A673 (cell line): Measurements from ENCODE around the gene SEC14L3. TPM values are rescaled to one million over a fixed set of nuclear protein-coding genes. Genes with fewer than 3 reads are reported as not detected.
A peak's percentile ranks its signal among the peaks of the same experiment; 100 is the strongest.

Experiments
- Bru-seq: library from RNA; stranded (reverse); fragments of 400-500 nt; gene quantifications from one replicate; lab custom pipeline; 2021; lab: Mats Ljungman, UMichigan
- BruChase-seq, 2 experiments: library from RNA; stranded (reverse); fragments of 400-500 nt; gene quantifications; one replicate each; lab custom pipeline; 2021; lab: Mats Ljungman, UMichigan
- BruUV-seq: library from RNA; stranded (reverse); fragments of 400-500 nt; replicated peaks from 2 replicates; lab custom pipeline; 2021; lab: Mats Ljungman, UMichigan
- CTCF ChIA-PET: fragments of 300-600 bp; sonication (Branson Sonifier 250); formaldehyde crosslinking; loops from one replicate; lab custom pipeline; 2022; ENCODE audit warnings: antibody characterized with exemption; lab: Charles Lee
- POLR2A ChIA-PET: fragments of 300-600 bp; sonication (Branson Sonifier 250); formaldehyde crosslinking; loops from one replicate; lab custom pipeline; 2022; ENCODE audit warnings: antibody characterized with exemption; ENCODE audit not compliant: low non-redundant PET; lab: Charles Lee
- DNase-seq: peaks from one replicate; pipeline ENCODE4 v3.0.0-alpha.2; 2015; ENCODE audit warnings: low spot score
- H3K27ac ChIP-seq: fragments of 200-600 bp; sonication (generic); 2 replicates; pipeline ENCODE4 v1.5.1; 2016; ENCODE audit warnings: mixed run types, low read depth, mild to moderate bottlenecking, mixed read lengths, antibody characterized with exemption, low read length; ENCODE audit not compliant: poor library complexity, severe bottlenecking
- H3K27me3 ChIP-seq: fragments of 200-600 bp; sonication (generic); replicated peaks from 2 replicates; pipeline ENCODE4 v1.6.1; 2017; ENCODE audit warnings: mixed run types, low read depth, mild to moderate bottlenecking, mixed read lengths, antibody characterized with exemption, low read length; ENCODE audit not compliant: insufficient read depth, poor library complexity
- H3K36me3 ChIP-seq: fragments of 200-600 bp; sonication (generic); 2 replicates; pipeline ENCODE4 v1.6.1; 2016; ENCODE audit warnings: mixed run types, mild to moderate bottlenecking, mixed read lengths, antibody characterized with exemption, low read length; ENCODE audit not compliant: insufficient read depth, poor library complexity, severe bottlenecking
- H3K4me1 ChIP-seq: fragments of 200-600 bp; sonication (generic); 2 replicates; pipeline ENCODE4 v1.6.1; 2017; ENCODE audit warnings: mixed run types, mild to moderate bottlenecking, mixed read lengths, antibody characterized with exemption, low read length; ENCODE audit not compliant: insufficient read depth, poor library complexity, severe bottlenecking
- H3K4me3 ChIP-seq: fragments of 200-600 bp; sonication (generic); 2 replicates; pipeline ENCODE4 v1.5.1; 2016; ENCODE audit warnings: low read depth, mixed run types, mild to moderate bottlenecking, mixed read lengths, low read length; ENCODE audit not compliant: poor library complexity, severe bottlenecking
- H3K9me3 ChIP-seq: fragments of 200-600 bp; sonication (generic); 2 replicates; pipeline ENCODE4 v1.6.1; 2016; ENCODE audit warnings: mixed run types, low read depth, mild to moderate bottlenecking, mixed read lengths, antibody characterized with exemption, low read length; ENCODE audit not compliant: poor library complexity, severe bottlenecking
- EZH2 ChIP-seq: fragments of 200-600 bp; sonication (generic); IDR thresholded peaks from 2 replicates; pipeline ENCODE4 v1.6.1; 2017; ENCODE audit warnings: borderline replicate concordance, low read depth, mild to moderate bottlenecking, mixed read lengths, antibody characterized with exemption, low read length; ENCODE audit not compliant: poor library complexity, severe bottlenecking
- intact Hi-C: fragments of 100-400 bp; cut with micrococcal nuclease; formaldehyde crosslinking; loops from one replicate; pipeline ENCODE4 v1.10.0; 2022; ENCODE audit not compliant: unreplicated experiment
- long read RNA-seq: library from polyadenylated mRNA; stranded (forward); transcript quantifications from one replicate; pipeline ENCODE4 v2.0.0, GENCODE V29; 2022
- total RNA-seq: library from RNA; stranded (reverse); gene quantifications from 2 replicates; pipeline ENCODE4 v1.2.3, GENCODE V29; 2021
- TF ChIP-seq, protein P1 (sequence below): fragments of 300-800, 200-600 bp; sonication (generic); conservative IDR thresholded peaks from 2 replicates; pipeline ENCODE4 v1.5.1; 2017; ENCODE audit warnings: low read depth, mild to moderate bottlenecking, antibody characterized with exemption, low read length, moderate library complexity, mixed read lengths

The SEC14L3 gene
- total RNA-seq (not detected in 2 replicates), Bru-seq, nascent RNA (not detected), BruChase-seq, experiment 1, labeled RNA remaining after a 2-hour chase (percentile 4 among the genes with signal in this experiment), BruChase-seq, experiment 2, labeled RNA remaining after a 6-hour chase (not detected)
- long read RNA-seq: 0 reads

- H3K36me3 ChIP-seq: no peaks in the 10 kb centered on the region
- H3K27me3 ChIP-seq: no peaks in the 10 kb centered on the region
- H3K4me1 ChIP-seq: no peaks in the 10 kb centered on the region
- POLR2A ChIA-PET: no interaction called here
- TF ChIP-seq EZH2: no peak
- TF ChIP-seq, protein P1, sequence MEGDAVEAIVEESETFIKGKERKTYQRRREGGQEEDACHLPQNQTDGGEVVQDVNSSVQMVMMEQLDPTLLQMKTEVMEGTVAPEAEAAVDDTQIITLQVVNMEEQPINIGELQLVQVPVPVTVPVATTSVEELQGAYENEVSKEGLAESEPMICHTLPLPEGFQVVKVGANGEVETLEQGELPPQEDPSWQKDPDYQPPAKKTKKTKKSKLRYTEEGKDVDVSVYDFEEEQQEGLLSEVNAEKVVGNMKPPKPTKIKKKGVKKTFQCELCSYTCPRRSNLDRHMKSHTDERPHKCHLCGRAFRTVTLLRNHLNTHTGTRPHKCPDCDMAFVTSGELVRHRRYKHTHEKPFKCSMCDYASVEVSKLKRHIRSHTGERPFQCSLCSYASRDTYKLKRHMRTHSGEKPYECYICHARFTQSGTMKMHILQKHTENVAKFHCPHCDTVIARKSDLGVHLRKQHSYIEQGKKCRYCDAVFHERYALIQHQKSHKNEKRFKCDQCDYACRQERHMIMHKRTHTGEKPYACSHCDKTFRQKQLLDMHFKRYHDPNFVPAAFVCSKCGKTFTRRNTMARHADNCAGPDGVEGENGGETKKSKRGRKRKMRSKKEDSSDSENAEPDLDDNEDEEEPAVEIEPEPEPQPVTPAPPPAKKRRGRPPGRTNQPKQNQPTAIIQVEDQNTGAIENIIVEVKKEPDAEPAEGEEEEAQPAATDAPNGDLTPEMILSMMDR: no peak
- DNase-seq: no peak
- BruUV-seq: no TSS peak
- no peaks in the 10 kb centered on the region for H3K9me3 ChIP-seq
- CTCF ChIA-PET: no interaction called here
- H3K27ac ChIP-seq: no peak within 1 kb of the TSS
- intact Hi-C loops: no loop called here
- H3K4me3 ChIP-seq: no peak within 1 kb of the TSS
Observed at GRCh38 chr22:30471616-30472318, at the start of gene SEC14L3. TSS of gene SEC14L3 (minus strand) at chr22:30472017. CDS start at chr22:30471958, 59 bp downstream.

GRCh38 chr22:30519842-30520425, 48.1 kb upstream of the SEC14L3 start:
- Histone ChIP-seq H3K9me3 (no peaks in the 10 kb centered on the region), H3K27ac (no peak overlapping the region), H3K4me3 (no peak overlapping the region), H3K4me1 (peaks cover 7% of the 10 kb centered on the region), H3K27me3 (no peaks in the 10 kb centered on the region), H3K36me3 (no peaks in the 10 kb centered on the region)
- TF ChIP-seq, protein P1: no peak
- no peak for TF ChIP-seq EZH2
- DNase-seq: no peak
- CTCF ChIA-PET: no interaction called here
- no TSS peak for BruUV-seq
- POLR2A ChIA-PET: no interaction called here
- intact Hi-C loops: no loop called here

- Histone ChIP-seq H3K9me3 (no peaks in the 10 kb centered on the region), H3K36me3 (no peaks in the 10 kb centered on the region), H3K4me3 (no peak overlapping the region), H3K27ac (no peak overlapping the region), H3K4me1 (no peaks in the 10 kb centered on the region), H3K27me3 (no peaks in the 10 kb centered on the region)
- TF ChIP-seq EZH2: no peak
- TF ChIP-seq, protein P1: no peak
- BruUV-seq: no TSS peak
- DNase-seq: no peak
- intact Hi-C loops: no loop called here
- CTCF ChIA-PET: no interaction called here
- POLR2A ChIA-PET: no interaction called here
Observed at GRCh38 chr22:30516731-30517130, 44.9 kb upstream of the SEC14L3 start.
